ENCODE data around the gene TRHDE.
"Not testable (repeated sequence)": the region's sequence is repeated elsewhere in the genome, so short reads cannot be mapped to it uniquely, and the experiment has no call there.

Gene TRHDE

GRCh38 chr12:72673853-72674252, 401.7 kb downstream of the TRHDE start:
- DNase-seq, result no peak

- no peak for DNase-seq
Measured at GRCh38 chr12:72676556-72676955, 404.4 kb downstream of the TRHDE start.

- DNase-seq, result no peak
Measured at GRCh38 chr12:72677139-72677538, 405.0 kb downstream of the TRHDE start.

- no peak for DNase-seq
Measured at GRCh38 chr12:72677846-72678245, 405.7 kb downstream of the TRHDE start.

- no peak for DNase-seq
Measured at GRCh38 chr12:72679147-72679757, 407.1 kb downstream of the TRHDE start.

- DNase-seq, result no peak
Measured at GRCh38 chr12:72681028-72681427, 408.9 kb downstream of the TRHDE start.

GRCh38 chr12:72684491-72684890, 412.3 kb downstream of the TRHDE start:
- no peak for DNase-seq

- DNase-seq, result no peak
Measured at GRCh38 chr12:72692338-72692737, 420.2 kb downstream of the TRHDE start.

GRCh38 chr12:72694193-72694592, 422.0 kb downstream of the TRHDE start:
- DNase-seq, result no peak

GRCh38 chr12:72699362-72699761, 427.2 kb downstream of the TRHDE start:
- no peak for DNase-seq

GRCh38 chr12:72712025-72712424, 439.9 kb downstream of the TRHDE start:
- DNase-seq, result not testable (repeated sequence)

- no peak for DNase-seq
Measured at GRCh38 chr12:72716221-72716620, 444.1 kb downstream of the TRHDE start.

- no peak for DNase-seq
Measured at GRCh38 chr12:72717036-72717435, 444.9 kb downstream of the TRHDE start.
